ENCODE measurements around the gene NF1. TPM values are rescaled to one million over a fixed set of nuclear protein-coding genes. Genes with fewer than 3 reads are reported as not detected.

NF1 gene
- total RNA-seq, 1 experiment from 2014 or later, result 62.4 TPM

DNA sequence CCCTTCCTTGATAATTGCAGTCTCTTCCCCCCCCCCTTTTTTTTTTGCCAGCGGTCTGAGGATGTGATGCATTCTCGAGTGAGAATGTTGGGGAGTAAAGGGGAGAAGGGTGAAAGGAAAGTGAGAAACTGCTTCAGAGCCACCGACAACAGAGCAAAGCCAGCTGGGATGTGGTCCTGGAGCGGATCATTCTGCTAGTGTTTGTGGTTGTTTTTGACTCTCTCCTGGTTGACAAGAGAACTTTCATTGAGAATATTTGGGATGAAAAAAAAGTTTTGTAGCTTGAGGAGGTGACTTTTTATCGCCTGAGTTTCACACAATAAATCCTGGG lies 1.3 kb downstream of the NF1 start:
- TF ChIP-seq, protein P1, sequence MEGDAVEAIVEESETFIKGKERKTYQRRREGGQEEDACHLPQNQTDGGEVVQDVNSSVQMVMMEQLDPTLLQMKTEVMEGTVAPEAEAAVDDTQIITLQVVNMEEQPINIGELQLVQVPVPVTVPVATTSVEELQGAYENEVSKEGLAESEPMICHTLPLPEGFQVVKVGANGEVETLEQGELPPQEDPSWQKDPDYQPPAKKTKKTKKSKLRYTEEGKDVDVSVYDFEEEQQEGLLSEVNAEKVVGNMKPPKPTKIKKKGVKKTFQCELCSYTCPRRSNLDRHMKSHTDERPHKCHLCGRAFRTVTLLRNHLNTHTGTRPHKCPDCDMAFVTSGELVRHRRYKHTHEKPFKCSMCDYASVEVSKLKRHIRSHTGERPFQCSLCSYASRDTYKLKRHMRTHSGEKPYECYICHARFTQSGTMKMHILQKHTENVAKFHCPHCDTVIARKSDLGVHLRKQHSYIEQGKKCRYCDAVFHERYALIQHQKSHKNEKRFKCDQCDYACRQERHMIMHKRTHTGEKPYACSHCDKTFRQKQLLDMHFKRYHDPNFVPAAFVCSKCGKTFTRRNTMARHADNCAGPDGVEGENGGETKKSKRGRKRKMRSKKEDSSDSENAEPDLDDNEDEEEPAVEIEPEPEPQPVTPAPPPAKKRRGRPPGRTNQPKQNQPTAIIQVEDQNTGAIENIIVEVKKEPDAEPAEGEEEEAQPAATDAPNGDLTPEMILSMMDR (IDR thresholded peaks at IDR 0.05; ENCODE audit: insufficient read depth in 1 of 2, low read depth in 1 of 2, low read length in 1 of 2, severe bottlenecking in 1 of 2, unreplicated experiment in 1 of 2), result no peak
- ChIA-PET CTCF (interaction anchor here (0.6 to 0.7 kb wide), 2 partner anchors 174 to 421 kb away, joined by 3 to 4 read pairs; partner anchors contain the start of gene ADAP2), POLR2A (no interaction called here)
- peak overlapping the region; percentile 98 for H3K4me3 ChIP-seq (ENCODE audit: low read depth, low read length)
- intact Hi-C loops (cut with micrococcal nuclease; ENCODE audit: unreplicated experiment), result no loop called here
- no TSS peak for BruUV-seq (replicated peaks)
- Mint-ChIP-seq H3K27me3 (ENCODE audit: insufficient read depth, unreplicated experiment) (no peaks in the 10 kb centered on the region), H3K27ac (ENCODE audit: unreplicated experiment) (peak overlapping the region; percentile 57), H3K4me3 (ENCODE audit: unreplicated experiment) (peak overlapping the region; percentile 94), H3K36me3 (ENCODE audit: insufficient read depth, unreplicated experiment) (peaks cover 30% of the 10 kb centered on the region), H3K9me3 (ENCODE audit: unreplicated experiment) (no peaks in the 10 kb centered on the region), H3K4me1 (ENCODE audit: low read depth, unreplicated experiment) (peaks cover 13% of the 10 kb centered on the region)
- no peak for DNase-seq
- no peaks in the 10 kb centered on the region for H3K9me3 ChIP-seq
- no peaks in the 10 kb centered on the region for H3K36me3 ChIP-seq (ENCODE audit: control insufficient read depth, insufficient read depth, low read length)
- no peaks in the 10 kb centered on the region for H3K27me3 ChIP-seq (replicated peaks; ENCODE audit: control insufficient read depth, insufficient read depth, low read length)
- 0 out of 2 replicates have a peak, but pooled peaks cover 9% of the 10 kb centered on the region for H3K4me1 ChIP-seq

DNA sequence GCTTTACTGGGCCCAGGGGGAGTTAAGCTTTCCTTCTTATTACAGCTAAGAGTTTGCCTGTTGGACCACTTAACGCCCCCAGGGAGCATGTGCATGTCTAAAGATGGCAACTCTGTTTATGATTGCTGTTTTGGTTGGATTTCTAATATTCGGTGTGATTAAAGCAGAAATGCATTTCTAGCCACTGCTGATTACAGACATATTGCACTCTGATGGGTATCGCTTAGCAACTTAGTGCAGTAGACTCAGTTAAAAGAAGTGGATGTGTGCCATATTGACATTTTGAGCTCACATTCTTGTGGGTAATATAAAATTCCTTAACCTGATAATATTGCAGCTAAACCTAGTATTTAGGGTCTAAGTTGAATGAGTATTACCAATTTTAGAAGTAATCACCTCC lies 4.2 kb downstream of the NF1 start:
- Histone ChIP-seq H3K27me3 (replicated peaks; ENCODE audit: control insufficient read depth, insufficient read depth, low read length) (no peaks in the 10 kb centered on the region), H3K4me1 (0 out of 2 replicates have a peak, but pooled peaks cover 3% of the 10 kb centered on the region), H3K36me3 (ENCODE audit: control insufficient read depth, insufficient read depth, low read length) (no peaks in the 10 kb centered on the region), H3K4me3 (ENCODE audit: low read depth, low read length) (no peak overlapping the region), H3K9me3 (no peaks in the 10 kb centered on the region)
- no peak overlapping the region for H3K4me3 Mint-ChIP-seq (ENCODE audit: unreplicated experiment)
- BruUV-seq (replicated peaks), result no TSS peak
- no peak for DNase-seq
- peaks cover 22% of the 10 kb centered on the region for H3K4me1 Mint-ChIP-seq (ENCODE audit: low read depth, unreplicated experiment)
- no peaks in the 10 kb centered on the region for H3K27me3 Mint-ChIP-seq (ENCODE audit: insufficient read depth, unreplicated experiment)
- TF ChIP-seq, protein P1 (IDR thresholded peaks at IDR 0.05; ENCODE audit: insufficient read depth in 1 of 2, low read depth in 1 of 2, low read length in 1 of 2, severe bottlenecking in 1 of 2, unreplicated experiment in 1 of 2), result no peak
- POLR2A ChIA-PET, result no interaction called here
- no peaks in the 10 kb centered on the region for H3K9me3 Mint-ChIP-seq (ENCODE audit: unreplicated experiment)
- CTCF ChIA-PET, result no interaction called here
- peaks cover 31% of the 10 kb centered on the region for H3K36me3 Mint-ChIP-seq (ENCODE audit: insufficient read depth, unreplicated experiment)
- H3K27ac Mint-ChIP-seq (ENCODE audit: unreplicated experiment), result no peak overlapping the region
- intact Hi-C loops (cut with micrococcal nuclease; ENCODE audit: unreplicated experiment), result no loop called here

DNA sequence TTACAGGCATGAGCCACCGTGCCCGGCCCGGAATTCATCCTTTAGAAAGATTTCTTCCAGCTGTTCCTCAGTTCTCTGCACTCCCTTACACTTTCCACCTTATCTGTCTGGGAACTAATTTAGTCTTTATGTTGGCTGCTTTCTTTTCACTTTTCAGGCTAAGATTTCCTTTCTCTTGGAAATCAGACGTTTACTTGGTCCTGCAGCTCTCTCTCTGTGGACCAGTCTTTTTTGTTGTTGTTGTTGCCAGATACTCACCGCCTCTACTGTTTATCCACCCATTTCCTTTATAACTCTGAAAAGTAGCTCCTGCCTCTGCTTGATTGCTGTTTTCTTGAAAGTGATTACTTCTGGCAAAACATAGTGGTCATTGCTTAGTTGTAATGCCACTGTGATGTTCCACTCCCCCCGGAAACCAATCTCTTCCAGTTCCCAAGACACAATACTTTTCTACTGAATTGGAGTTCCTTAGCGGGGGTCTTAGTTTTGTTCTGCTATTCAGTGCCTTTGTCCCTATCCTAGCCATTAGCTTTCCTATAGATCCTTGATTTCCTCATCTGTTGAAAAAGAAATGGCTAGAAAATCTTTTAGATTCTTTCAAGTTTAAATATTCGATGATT lies 6.2 kb downstream of the NF1 start:
- no peak overlapping the region for H3K4me3 Mint-ChIP-seq (ENCODE audit: unreplicated experiment)
- POLR2A ChIA-PET, result interaction anchor here (0.6 kb wide), 2 partner anchors 13 to 161 kb away, joined by 3 read pairs; no protein-coding TSS in a partner anchor
- H3K27me3 Mint-ChIP-seq (ENCODE audit: insufficient read depth, unreplicated experiment), result no peaks in the 10 kb centered on the region
- TF ChIP-seq, protein P1 (IDR thresholded peaks at IDR 0.05; ENCODE audit: insufficient read depth in 1 of 2, low read depth in 1 of 2, low read length in 1 of 2, severe bottlenecking in 1 of 2, unreplicated experiment in 1 of 2), result no peak
- no peak overlapping the region for H3K27ac Mint-ChIP-seq (ENCODE audit: unreplicated experiment)
- DNase-seq, result no peak
- Histone ChIP-seq H3K27me3 (replicated peaks; ENCODE audit: control insufficient read depth, insufficient read depth, low read length) (no peaks in the 10 kb centered on the region), H3K36me3 (ENCODE audit: control insufficient read depth, insufficient read depth, low read length) (no peaks in the 10 kb centered on the region; the same call in 1 of the 2 replicates), H3K9me3 (no peaks in the 10 kb centered on the region), H3K4me1 (no peaks in the 10 kb centered on the region), H3K4me3 (ENCODE audit: low read depth, low read length) (no peak overlapping the region)
- CTCF ChIA-PET, result interaction anchor here (0.6 kb wide), 1 partner anchor 267 kb away, joined by 3 read pairs; no protein-coding TSS in a partner anchor
- H3K9me3 Mint-ChIP-seq (ENCODE audit: unreplicated experiment), result no peaks in the 10 kb centered on the region
- no TSS peak for BruUV-seq (replicated peaks)
- peaks cover 27% of the 10 kb centered on the region for H3K36me3 Mint-ChIP-seq (ENCODE audit: insufficient read depth, unreplicated experiment)
- intact Hi-C loops (cut with micrococcal nuclease; ENCODE audit: unreplicated experiment), result no loop called here
- H3K4me1 Mint-ChIP-seq (ENCODE audit: low read depth, unreplicated experiment), result peaks cover 20% of the 10 kb centered on the region

All from Caco-2 (cell line).